ENCODE data around the gene C8A. TPM values are rescaled to one million over a fixed set of nuclear protein-coding genes. Genes with fewer than 3 reads are reported as not detected.

Gene C8A
- total and polyA plus RNA-seq, 10 of the 15 experiments (the other 5 are each of a cell fraction or from before 2014, with no cell fraction given): not detected

DNA sequence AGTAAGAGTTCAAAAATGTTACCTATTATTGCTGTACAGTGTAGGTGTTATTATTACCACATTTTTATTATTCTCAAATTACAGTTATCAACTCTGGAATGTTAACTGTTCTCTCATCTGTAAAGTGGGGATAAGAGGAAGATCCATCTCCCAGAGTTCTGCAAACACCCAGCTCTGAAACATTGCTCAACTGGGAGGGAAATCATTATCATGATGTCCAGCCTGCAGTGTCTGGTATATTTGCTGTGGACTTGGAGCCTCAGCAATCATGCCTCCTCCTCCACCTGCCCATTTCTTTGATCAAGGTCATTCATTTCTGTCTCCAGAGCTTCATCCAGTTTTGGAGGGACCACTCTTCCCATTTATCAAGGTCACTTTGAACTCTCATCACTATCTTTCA is 39.4 kb downstream of the C8A start (continued):
- TF ChIP-seq, protein P1, sequence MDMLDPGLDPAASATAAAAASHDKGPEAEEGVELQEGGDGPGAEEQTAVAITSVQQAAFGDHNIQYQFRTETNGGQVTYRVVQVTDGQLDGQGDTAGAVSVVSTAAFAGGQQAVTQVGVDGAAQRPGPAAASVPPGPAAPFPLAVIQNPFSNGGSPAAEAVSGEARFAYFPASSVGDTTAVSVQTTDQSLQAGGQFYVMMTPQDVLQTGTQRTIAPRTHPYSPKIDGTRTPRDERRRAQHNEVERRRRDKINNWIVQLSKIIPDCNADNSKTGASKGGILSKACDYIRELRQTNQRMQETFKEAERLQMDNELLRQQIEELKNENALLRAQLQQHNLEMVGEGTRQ (IDR thresholded peaks at IDR 0.05; ENCODE audit: borderline replicate concordance, low read depth, low read length): no peak
- no peak for TF ChIP-seq RFX5 (IDR thresholded peaks at IDR 0.05; ENCODE audit: low read depth, low read length)
- TF ChIP-seq MTA2 (IDR thresholded peaks at IDR 0.05; ENCODE audit: low read depth): no peak
- no peak for TF ChIP-seq ZNF274 (IDR thresholded peaks at IDR 0.05; ENCODE audit: insufficient read depth, insufficient read length)
- TF ChIP-seq, protein P2, sequence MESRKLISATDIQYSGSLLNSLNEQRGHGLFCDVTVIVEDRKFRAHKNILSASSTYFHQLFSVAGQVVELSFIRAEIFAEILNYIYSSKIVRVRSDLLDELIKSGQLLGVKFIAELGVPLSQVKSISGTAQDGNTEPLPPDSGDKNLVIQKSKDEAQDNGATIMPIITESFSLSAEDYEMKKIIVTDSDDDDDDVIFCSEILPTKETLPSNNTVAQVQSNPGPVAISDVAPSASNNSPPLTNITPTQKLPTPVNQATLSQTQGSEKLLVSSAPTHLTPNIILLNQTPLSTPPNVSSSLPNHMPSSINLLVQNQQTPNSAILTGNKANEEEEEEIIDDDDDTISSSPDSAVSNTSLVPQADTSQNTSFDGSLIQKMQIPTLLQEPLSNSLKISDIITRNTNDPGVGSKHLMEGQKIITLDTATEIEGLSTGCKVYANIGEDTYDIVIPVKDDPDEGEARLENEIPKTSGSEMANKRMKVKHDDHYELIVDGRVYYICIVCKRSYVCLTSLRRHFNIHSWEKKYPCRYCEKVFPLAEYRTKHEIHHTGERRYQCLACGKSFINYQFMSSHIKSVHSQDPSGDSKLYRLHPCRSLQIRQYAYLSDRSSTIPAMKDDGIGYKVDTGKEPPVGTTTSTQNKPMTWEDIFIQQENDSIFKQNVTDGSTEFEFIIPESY (IDR thresholded peaks at IDR 0.05): no peak
- no peak for TF ChIP-seq HDAC2 (IDR thresholded peaks at IDR 0.05)
- TF ChIP-seq, protein P3, sequence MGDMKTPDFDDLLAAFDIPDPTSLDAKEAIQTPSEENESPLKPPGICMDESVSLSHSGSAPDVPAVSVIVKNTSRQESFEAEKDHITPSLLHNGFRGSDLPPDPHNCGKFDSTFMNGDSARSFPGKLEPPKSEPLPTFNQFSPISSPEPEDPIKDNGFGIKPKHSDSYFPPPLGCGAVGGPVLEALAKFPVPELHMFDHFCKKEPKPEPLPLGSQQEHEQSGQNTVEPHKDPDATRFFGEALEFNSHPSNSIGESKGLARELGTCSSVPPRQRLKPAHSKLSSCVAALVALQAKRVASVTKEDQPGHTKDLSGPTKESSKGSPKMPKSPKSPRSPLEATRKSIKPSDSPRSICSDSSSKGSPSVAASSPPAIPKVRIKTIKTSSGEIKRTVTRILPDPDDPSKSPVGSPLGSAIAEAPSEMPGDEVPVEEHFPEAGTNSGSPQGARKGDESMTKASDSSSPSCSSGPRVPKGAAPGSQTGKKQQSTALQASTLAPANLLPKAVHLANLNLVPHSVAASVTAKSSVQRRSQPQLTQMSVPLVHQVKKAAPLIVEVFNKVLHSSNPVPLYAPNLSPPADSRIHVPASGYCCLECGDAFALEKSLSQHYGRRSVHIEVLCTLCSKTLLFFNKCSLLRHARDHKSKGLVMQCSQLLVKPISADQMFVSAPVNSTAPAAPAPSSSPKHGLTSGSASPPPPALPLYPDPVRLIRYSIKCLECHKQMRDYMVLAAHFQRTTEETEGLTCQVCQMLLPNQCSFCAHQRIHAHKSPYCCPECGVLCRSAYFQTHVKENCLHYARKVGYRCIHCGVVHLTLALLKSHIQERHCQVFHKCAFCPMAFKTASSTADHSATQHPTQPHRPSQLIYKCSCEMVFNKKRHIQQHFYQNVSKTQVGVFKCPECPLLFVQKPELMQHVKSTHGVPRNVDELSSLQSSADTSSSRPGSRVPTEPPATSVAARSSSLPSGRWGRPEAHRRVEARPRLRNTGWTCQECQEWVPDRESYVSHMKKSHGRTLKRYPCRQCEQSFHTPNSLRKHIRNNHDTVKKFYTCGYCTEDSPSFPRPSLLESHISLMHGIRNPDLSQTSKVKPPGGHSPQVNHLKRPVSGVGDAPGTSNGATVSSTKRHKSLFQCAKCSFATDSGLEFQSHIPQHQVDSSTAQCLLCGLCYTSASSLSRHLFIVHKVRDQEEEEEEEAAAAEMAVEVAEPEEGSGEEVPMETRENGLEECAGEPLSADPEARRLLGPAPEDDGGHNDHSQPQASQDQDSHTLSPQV (IDR thresholded peaks at IDR 0.05): no peak
- no peak for TF ChIP-seq KAT2A (conservative IDR thresholded peaks at IDR 0.05; ENCODE audit: control insufficient read depth, low read depth, low read length)
- TF ChIP-seq, protein P4, sequence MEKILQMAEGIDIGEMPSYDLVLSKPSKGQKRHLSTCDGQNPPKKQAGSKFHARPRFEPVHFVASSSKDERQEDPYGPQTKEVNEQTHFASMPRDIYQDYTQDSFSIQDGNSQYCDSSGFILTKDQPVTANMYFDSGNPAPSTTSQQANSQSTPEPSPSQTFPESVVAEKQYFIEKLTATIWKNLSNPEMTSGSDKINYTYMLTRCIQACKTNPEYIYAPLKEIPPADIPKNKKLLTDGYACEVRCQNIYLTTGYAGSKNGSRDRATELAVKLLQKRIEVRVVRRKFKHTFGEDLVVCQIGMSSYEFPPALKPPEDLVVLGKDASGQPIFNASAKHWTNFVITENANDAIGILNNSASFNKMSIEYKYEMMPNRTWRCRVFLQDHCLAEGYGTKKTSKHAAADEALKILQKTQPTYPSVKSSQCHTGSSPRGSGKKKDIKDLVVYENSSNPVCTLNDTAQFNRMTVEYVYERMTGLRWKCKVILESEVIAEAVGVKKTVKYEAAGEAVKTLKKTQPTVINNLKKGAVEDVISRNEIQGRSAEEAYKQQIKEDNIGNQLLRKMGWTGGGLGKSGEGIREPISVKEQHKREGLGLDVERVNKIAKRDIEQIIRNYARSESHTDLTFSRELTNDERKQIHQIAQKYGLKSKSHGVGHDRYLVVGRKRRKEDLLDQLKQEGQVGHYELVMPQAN (conservative IDR thresholded peaks at IDR 0.05): no peak
- TF ChIP-seq ZBED1 (IDR thresholded peaks at IDR 0.05; ENCODE audit: borderline replicate concordance): no peak

Data from GM12878 (cell line).